G401.6 (cell line): ENCODE measurements around the gene GJB5.
"Not testable (repeated sequence)": the region's sequence is repeated elsewhere in the genome, so short reads cannot be mapped to it uniquely, and the experiment has no call there.

ENCODE experiments used
- FAIRE-seq: peaks from 2 replicates; lab custom pipeline; 2012; peaks lifted over from hg19 to GRCh38; lab: Jason Lieb, UNC

GJB5 gene

DNA sequence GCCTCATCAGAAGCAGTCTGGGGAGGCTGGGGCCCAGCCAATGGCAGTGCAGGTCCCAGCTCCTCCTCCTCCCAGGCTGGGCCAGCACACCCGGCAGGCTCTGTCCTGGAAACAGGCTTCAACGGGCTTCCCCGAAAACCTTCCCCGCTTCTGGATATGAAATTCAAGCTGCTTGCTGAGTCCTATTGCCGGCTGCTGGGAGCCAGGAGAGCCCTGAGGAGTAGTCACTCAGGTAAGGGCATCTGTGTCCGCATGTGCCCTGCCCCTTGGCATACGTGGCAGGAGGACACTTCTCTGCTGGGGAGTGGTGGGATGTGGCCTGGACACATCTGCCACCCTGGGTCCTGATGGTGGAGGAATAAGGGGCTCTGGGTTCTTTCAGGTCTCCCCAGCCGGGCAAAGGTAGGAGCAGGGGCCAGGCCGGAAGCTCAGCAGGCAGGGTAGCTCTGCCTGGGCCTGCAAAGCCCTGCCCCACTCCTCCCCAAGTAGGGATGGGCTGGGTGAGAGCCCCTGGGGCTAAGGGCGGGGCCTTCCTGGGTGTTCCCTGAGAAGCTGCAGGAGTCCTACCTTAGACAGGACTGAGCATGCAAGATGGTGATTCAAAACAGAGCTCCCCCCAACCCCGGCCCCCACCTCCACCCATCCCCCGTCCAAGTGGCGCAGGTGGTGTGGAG is at the start of gene GJB5:
Gene GJB5, plus strand, starts transcription at position 84 of the 674 bp plus-strand sequence. CDS start 2,284 bp downstream, outside the sequence.
- no peak for FAIRE-seq

DNA sequence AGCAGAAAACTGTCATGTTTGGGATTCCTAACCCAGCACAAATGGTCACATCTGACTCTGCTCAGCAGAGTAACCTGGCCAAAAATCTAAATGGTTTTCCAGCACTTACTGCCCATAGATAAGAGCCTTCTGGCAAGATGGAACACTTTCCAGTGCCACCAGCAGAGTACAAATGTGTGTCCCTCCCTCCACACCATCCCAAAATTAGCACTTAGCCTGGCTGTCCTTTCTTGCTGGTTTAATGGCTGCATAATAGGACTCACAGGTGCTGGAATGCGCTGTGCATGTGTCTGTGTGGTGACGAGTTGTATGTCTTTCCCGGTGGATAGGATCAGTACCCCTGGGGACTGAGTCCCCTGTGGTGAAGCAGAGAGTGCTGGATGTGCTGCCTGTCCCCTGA is 49.8 kb upstream of the GJB5 start:
- FAIRE-seq: no peak

DNA sequence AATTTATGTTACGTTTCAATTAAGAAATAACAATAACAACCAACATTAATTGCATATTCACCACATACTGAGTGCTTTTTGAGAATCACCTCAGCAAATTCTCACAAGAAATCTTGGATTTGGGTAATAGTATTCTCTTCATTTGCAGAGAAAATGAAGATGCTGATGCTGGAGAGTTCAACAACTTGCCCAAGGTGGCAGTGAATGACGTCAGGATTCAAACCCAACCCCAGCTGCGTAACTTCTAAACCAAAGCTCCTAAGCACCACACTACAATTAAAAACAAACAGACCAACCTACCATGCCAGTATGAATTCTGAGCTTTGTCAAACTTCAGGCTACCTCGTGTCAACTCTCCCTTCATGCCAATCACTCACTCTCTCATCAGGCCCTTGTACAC is 46.7 kb upstream of the GJB5 start:
- FAIRE-seq: no peak

DNA sequence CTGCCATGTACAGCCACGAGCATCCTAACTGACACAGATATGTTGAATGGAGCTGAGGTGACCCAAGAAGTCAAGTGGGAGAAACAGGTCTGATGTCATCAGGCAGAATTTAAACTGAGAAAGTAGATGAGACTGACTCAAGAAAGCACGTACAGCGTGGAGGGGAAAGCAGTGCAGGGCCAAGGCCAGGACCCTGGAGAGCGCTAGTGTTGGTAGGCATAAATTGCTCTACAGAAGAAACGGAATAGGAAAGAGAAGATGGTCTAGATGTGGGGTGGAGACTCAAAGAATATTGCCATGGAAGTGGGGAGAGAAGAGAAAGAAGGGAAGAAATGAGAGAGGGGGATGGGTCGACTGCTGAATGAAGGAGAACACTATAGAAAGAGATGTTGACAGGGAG is 45.3 kb upstream of the GJB5 start:
- no peak for FAIRE-seq

DNA sequence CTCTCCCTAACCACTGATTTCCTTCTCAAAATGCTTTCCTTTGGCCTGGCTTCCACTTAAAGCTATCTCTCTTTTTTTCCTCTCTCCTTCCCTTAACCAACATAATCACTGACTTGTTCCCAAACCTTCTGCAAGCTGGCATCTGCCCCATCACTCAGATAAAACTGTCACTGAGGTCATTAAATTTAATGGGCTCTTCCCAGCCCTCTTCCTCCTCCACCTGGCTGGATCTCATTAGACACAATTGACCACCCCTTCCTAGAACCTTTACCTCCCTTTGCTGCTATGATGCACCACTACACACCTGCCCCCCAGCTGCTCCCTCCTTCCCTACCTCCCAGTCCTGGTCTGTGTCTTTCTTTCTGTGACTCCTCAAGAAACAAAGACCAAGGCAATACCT is 44.0 kb upstream of the GJB5 start:
- no peak for FAIRE-seq

DNA sequence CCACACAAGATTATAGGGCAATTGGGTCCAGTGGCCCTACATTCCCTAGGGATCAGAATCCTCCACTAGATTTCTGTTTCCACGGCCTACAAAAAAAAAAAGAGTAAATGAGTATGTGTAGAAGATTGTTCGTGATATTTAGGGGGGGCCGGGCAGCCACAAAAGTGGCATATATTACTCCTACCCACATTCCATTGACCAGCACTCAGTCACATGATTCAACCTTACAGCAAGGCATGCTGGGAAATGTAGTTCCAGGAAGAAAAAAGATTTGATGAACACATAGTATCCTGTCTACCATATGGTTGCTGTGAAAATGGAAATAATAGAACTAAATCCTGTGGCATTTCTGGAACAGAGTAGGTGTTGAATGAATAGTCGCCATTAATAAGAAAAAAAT is 43.4 kb upstream of the GJB5 start:
- no peak for FAIRE-seq

DNA sequence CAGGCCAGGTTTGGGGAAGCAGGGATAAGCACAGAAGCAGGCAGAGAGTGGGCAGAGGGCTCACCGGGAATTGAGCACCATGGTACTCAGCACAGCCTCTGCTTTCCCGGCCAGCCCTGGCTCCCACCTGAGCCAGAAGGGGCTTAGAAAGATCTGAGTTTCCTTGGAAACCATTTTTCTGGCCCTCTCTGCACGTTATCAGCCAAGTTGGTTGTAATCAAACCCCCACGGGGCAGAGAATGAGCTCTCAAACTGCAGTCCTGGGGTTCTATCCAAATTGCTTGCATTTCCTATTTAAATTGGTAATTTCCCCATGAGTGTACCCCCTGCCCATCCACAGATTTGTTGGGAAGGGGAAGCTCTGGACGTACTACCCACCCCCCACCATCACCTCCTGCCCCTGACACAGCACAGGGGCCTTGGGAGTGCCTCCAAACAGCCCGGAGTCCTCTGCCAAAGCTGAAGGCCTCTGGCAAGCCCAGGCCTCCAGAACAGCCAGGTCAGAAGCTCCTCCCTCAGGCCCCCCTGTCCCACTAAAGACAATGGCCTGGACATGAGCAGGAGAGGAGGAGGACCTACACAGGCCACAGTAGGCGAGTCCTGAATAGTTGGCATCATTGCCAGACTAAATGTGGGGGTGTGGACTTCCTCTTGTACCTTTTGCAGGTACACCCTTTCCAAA is 42.7 kb upstream of the GJB5 start:
- no peak for FAIRE-seq

DNA sequence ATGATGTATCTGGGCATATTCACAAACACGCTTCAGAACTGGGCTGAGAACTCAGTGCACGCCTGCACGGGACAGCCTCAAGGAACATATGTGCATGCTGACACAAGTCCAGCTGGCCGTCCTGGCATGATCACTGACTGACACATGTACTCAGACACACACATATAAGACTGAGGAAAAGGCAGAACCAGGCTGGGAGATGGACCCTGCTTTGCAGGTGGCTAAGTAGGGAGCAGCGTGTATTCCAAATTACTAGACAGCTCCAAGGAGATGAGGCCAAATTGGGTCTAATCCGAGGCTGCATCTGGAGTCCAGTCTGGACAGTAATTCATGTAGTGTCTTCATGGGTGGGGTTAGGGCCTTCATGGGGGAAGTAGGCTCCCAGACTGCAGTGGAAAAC is 41.4 kb upstream of the GJB5 start:
- no peak for FAIRE-seq

DNA sequence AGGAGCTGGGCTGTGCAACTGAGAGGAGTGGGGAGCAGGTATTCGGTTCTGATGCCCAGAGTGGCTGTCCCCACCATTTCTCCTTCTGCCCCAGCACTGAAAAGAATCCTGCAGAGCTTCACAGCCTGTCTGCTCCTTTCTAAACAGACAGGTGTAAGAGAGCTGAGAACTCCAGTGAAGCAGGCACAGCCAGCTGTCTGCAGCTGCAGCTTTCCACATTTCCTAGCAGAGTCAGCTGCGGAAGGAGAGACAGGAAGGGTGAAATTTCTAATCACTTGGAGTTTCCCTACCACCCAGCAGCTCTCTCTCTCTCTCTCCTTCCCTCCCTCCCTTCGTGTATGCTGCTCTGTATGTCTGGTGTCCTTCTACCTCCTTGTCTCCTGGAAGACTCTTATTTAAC is 40.5 kb upstream of the GJB5 start:
- no peak for FAIRE-seq

DNA sequence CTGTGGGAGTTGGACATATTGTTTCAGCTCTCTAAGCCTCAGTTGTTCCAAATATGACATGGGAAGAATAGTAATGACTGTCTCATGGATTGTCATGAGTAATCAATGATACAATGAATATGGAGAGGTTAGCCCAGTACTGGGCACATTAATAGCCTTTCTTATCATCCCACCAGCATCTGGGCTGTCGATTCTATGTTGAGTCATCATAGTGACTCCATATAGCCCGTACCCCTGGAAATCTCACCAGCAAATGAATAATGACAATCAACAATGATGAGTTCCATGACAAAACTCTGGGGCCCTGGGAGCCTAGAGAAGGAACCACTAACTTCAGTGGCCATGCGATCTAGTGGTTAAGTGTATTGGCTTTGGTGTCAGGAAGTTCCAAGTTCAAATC is 39.7 kb upstream of the GJB5 start:
- FAIRE-seq: no peak

DNA sequence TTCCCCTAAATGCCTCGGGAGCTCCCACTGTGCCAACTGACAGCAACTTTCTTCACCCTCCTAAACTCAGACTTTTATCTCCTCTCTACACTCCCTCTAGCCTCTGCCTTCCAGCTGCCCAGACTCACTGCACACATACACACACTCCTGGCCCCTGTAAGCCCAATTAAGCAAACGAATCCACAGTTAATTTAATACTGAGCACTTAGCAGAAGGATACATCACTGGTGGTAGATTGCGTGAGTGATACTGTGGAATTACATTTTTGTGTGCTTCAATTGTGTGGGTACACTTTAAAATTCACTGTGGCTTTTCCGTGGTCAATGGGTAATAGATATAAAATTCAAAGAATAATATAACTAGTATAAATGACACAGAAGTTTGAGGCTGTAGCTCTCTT is 33.6 kb upstream of the GJB5 start:
- no peak for FAIRE-seq

DNA sequence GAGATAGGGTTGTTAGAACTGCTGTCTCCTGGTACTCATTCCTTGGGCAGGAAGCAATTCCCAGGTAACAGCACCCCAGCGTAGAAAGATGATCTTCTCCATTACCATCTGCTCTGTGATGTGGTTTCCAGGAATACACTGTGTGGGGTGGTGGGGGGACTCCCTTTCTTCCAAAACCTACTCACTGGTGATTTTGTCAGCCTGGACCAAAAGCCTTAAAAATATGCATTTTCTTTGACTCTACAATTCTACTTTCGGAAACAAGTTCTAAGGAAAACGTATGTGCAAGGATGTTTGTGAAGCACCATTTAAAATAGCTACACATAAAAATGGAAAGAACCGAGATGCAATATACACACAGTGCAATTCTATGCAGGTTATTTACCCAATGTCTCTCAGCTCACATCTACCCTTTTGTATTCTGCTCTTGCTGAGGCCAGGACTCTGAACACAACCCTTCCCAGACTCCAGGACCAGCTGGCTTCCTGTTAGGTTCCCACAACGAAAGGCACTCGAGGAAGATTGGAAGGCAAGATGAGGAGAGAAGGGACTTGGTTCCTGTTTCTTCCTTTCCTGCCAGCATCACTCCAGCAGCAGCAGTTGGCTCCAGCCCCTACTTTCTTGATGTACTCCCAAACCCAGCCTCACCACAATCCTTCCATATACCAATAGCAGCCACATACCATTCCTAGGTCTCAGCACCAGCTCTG is 33.0 kb upstream of the GJB5 start:
- no peak for FAIRE-seq

DNA sequence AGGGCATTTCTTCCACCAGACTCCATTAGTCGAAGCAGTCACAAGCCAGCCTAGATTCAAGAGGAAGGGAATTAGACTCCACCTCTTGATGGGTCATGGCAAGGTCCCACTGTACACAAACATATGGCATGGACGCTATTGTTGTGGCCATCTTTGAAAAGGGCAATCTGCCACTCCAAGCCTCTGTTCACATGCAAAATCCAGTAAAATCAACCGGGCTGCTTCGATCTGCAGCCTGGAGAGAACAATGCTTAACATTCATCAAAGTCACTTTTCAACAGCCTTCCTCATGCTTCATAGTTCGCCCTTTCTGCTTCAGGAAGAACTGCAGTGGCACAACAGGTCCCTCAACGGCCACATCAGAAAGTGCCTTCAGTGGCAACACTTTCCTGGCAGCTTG is 28.0 kb upstream of the GJB5 start:
- FAIRE-seq: no peak

DNA sequence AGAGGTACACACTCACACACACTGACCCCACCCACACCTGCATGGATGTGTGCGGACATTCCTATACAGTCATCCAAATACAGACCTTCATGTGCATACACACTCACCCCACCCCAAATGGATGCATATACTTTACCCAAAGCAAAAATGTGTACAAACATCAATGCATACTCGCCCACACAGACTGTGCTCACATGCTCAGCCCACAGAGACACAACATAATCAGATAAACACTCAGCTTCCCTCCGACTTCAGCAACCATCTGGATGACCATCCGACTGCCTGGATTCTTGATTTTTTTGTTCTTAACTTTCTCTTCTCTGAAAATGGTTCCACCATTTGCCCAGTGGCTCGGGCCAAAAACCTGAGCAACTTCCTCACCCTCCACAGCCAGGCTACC is 24.4 kb upstream of the GJB5 start:
- FAIRE-seq: no peak

DNA sequence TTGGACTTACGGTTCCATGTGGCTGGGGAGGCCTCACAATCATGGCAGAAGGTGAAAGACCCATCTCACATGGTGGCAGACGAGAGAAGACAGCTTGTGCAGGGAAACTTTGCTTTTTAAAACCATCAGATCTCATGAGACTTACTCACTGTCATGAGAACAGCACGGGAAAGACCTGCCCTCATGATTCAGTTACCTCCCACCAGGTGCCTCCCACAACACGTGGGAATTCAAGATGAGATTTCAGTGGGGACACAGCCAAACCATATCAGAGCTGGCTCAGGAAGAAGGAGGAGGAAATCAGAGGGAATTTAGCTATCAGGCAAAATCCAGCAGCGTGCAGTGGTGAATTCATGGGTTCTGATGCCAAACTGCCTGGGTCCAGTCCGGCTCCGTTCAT is 22.0 kb upstream of the GJB5 start:
- not testable (repeated sequence) for FAIRE-seq

DNA sequence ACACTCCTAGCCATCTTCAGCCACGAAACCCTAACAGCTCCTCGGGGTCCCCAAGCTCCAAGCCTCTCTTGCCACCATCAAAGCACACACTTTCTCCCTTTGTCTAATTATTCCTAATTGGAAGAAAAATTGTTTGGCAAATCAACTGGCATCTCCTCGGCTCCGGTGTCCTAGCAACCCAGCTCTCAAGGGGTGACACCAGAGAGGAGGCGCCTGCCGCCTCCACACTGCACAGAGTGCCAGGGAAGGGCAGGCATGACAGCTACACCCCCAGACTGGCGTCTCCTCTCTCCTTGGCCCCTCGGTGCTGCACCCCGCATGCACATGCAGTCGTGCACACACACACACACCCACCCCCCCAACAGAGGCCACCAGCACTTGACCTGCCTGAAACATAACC is 18.2 kb upstream of the GJB5 start:
- no peak for FAIRE-seq

DNA sequence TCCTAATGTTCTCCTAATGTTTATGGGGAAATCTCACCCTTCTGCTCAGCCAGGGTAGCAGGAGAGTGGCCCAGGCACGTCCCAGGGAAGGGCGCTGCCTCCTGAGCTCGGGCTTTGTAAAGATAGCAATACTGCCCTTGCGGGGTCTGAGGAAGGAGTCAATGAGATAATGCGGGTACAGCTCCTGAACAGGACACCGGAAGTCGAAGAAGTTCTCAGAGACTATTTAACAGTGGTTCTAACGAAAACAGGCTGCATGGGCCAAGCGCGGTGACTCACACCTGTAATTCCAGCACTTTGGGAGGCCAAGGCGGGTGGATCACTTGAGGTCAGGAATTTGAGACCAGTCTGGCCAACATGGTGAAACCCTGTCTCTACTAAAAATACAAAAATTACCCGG is 17.6 kb upstream of the GJB5 start:
- FAIRE-seq: not testable (repeated sequence)

DNA sequence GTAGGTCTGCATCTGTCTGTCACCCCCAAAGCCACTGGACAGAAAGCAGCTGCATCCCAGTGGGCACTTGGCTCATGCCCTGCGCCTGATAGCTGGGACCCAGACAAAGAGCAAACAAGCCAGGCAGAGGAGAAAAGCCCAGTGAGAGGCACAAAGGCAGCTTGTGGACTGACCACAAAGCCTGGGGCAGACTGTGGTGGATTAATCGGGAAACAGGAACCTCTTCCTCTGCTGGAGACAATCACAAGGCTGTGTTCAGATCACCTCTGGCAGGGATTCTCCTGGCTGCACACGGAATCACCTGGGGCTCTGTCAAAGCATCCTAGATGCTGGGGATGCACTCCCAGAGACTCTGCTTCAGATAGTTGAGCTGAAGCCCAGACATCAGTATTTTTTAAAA is 15.2 kb upstream of the GJB5 start:
- FAIRE-seq: no peak

DNA sequence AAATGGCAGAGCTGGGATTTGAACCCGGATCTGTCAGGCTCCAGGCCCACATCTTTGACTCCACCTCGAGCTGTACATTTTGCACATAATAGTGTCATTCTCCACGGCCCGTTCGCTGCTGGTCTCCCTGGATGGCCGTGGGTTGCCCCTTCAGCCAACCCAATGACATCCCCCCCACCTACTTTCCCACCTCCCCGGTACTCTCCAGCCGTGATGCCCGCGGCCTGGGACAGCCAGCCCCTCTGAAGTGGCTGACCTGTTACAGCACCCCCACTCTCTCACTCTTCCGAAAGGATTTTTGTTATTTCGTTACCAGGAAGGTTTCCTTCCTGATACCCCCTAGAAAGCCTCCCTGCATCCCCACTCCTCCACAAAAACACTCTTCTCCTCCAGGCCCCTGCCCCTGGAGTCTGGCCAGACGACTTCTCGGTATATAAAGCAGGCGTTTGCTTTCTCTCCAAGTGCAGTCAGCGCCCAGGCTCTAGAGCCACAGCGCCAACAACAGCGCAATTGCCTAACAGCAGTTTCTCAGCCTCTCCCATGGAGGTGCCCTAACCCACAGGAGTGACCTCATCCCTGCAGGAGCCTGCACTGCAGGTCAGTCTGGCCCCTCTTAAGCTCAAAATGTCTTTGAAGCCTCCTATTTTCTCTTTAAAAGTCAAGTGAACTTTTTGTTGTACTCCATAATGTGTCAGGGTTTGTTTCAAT is 14.5 kb upstream of the GJB5 start:
- no peak for FAIRE-seq

DNA sequence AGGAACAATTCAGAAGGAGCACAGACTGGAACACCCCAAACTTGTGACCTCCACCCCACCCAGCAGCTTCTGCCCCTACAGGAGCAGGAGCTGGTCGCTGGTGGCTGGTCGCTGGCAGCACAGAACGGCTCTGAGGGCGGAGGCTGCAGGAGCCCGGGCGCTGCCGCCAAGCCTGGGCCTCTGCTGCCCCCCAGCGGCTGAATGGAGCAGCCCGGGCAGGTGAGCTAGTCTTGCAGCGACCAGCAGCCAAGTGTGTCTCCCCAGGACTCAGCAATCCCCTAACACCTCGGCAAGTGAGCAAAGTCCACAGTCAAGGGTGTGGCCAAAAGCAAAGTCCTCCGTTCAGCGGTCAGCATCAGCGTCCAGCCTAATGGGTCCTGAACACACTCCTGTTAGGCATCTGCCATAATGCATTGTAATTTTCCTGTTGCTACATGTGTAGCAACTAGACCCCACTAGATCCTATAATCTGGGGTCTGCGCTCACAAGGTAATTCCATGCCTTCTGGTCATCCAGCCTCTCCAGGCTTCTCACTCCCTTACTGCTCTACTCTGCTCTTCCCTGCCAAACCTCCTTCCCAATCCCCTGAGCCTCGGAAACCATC is 12.1 kb upstream of the GJB5 start:
- FAIRE-seq: no peak

DNA sequence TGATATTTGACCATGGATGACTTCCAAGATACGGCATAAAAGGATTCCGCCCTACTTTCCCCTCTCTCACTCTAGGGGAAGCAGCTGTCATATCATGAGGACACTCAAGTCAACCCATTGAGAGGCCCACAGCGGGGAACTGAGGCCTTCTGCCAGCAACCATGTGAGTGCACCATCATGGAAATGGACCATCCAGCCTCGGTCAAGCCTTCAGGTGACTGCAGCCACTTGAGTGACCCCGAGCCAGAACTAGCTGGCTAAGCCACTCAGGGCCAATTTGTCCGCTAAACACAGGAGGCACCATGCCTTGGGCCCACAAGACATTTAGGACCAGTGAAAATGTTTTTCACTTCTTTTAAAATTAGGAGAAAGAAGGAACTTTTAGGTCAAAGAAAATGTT is 11.1 kb upstream of the GJB5 start:
- no peak for FAIRE-seq

DNA sequence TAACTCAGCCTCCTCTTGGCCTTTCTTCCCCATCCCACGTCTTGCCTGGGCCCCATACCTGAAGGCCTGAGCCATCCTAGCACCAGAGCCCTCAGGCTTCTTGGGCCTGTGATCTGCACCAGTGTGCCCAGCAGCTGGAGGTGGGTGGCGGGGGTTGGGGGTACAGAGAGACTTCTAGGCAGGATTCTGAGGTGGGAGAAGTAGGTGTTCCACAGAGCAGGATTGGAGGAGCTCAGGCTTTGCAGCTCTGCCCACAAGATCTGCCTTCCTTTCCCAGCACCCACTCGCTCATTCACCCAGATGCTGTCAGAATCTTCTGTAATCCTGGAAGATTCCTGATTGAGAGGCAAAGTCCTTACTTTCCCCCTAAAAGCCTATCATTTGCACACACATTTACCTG is 10.0 kb upstream of the GJB5 start:
- no peak for FAIRE-seq

DNA sequence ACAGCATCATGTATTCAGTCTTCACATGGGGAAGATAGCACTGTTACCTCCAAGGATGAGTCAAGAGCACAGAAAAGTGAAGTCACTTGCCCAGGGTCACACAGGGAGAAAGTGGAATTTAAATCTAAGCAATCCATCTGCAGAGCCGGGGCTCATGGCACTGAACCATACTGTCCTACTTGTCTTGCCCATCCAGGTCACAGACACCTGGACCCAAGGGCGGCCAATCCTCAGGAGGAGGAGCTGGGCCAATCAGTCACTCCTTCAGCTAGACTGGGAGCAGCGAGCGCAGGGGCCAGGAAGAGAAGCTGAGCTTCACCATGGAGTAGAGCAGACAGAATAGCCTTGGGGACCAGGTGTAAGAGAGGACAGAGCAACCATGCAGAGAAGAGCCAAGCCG is 9.2 kb upstream of the GJB5 start:
- no peak for FAIRE-seq
